Suprapubic skin (tissue), 4 donors: Measurements from ENCODE around the gene CAPN8. TPM values are rescaled to one million over a fixed set of nuclear protein-coding genes. Genes with fewer than 3 reads are reported as not detected.

Source experiments
- DNase-seq, 2 donors: peaks; one replicate each; pipeline ENCODE4 v3.0.0-alpha.2; 2019; ENCODE audit warnings: low spot score in 2 of 2
- H3K27ac ChIP-seq: fragments of 200-600 bp; sonication (generic); one replicate; pipeline ENCODE4 v1.5.1; 2019
- H3K27me3 ChIP-seq: fragments of 200-600 bp; sonication (generic); one replicate; pipeline ENCODE4 v1.5.1; 2019
- H3K36me3 ChIP-seq: fragments of 200-600 bp; sonication (generic); one replicate; pipeline ENCODE4 v1.5.1; 2019
- H3K4me1 ChIP-seq: fragments of 200-600 bp; sonication (generic); one replicate; pipeline ENCODE4 v1.5.1; 2019
- H3K4me3 ChIP-seq: fragments of 200-600 bp; sonication (generic); one replicate; pipeline ENCODE4 v1.5.1; 2019; ENCODE audit warnings: mild to moderate bottlenecking
- H3K9me3 ChIP-seq: fragments of 200-600 bp; sonication (generic); one replicate; pipeline ENCODE4 v1.5.1; 2019
- CTCF ChIP-seq, 2 donors: fragments of 200-600 bp in 1 of 2; fragments of 450-650 bp in 1 of 2; sonication (generic) in 1 of 2; IDR thresholded peaks; one replicate each; pipeline ENCODE4 v1.5.1; 2016 to 2019; ENCODE audit warnings: antibody characterized with exemption in 2 of 2, mild to moderate bottlenecking in 1 of 2, moderate library complexity in 1 of 2
- EP300 ChIP-seq: sonication (generic); formaldehyde crosslinking; IDR thresholded peaks from one replicate; pipeline ENCODE4 v1.6.1; 2017; ENCODE audit warnings: antibody characterized with exemption
- POLR2A ChIP-seq, 2 donors: fragments of 450-650 bp; IDR thresholded peaks; one replicate each; pipeline ENCODE4 v1.6.1; 2017; ENCODE audit warnings: antibody characterized with exemption in 2 of 2, mild to moderate bottlenecking in 2 of 2, moderate library complexity in 2 of 2
- POLR2AphosphoS5 ChIP-seq, 3 donors: sonication (generic); formaldehyde crosslinking; IDR thresholded peaks; one replicate each; pipeline ENCODE4 v1.6.1; 2017; ENCODE audit warnings: antibody characterized with exemption in 3 of 3
- WGBS: methylation state at CpG from one replicate; pipeline ENCODE4 v1.1.5; 2018; 5-methylcytosine and 5-hydroxymethylcytosine counted together
- total RNA-seq, 4 donors: library from RNA; depleted of rRNA; stranded (reverse); fragments of >200 nt; gene quantifications; one replicate each; pipeline ENCODE4 v1.1.0, GENCODE V29; 2016

The CAPN8 gene
- total RNA-seq, 4 donors from 2014 or later: 1.5 to 3.9 (median 2.7) TPM

GRCh38 chr1:223653431-223653830 is 12.1 kb downstream of the CAPN8 start:
- Histone ChIP-seq H3K4me1 (peaks cover 24% of the 10 kb centered on the region), H3K27me3 (no peaks in the 10 kb centered on the region), H3K4me3 (no peak overlapping the region), H3K9me3 (no peaks in the 10 kb centered on the region), H3K27ac (no peak overlapping the region), H3K36me3 (no peaks in the 10 kb centered on the region)
- WGBS: 91% methylated on average over 4 of the region's 4 CpGs
- no peak for DNase-seq
- TF ChIP-seq POLR2AphosphoS5 (IDR thresholded peaks at IDR 0.05) (no peak), POLR2A (IDR thresholded peaks at IDR 0.05) (no peak), EP300 (no peak), CTCF (IDR thresholded peaks at IDR 0.05) (no peak)

- Histone ChIP-seq H3K9me3 (no peaks in the 10 kb centered on the region), H3K4me3 (no peak overlapping the region), H3K27ac (no peak overlapping the region), H3K36me3 (no peaks in the 10 kb centered on the region), H3K4me1 (peaks cover 24% of the 10 kb centered on the region), H3K27me3 (no peaks in the 10 kb centered on the region)
- 88% methylated on average over 14 of the region's 14 CpGs for WGBS
- TF ChIP-seq POLR2AphosphoS5 (IDR thresholded peaks at IDR 0.05): no peak
- TF ChIP-seq CTCF (IDR thresholded peaks at IDR 0.05): no peak
- no peak for TF ChIP-seq POLR2A (IDR thresholded peaks at IDR 0.05)
- no peak for TF ChIP-seq EP300
- DNase-seq: no peak
Measured at GRCh38 chr1:223653015-223653414, 12.5 kb downstream of the CAPN8 start.

GRCh38 chr1:223652436-223652941 is 13.0 kb downstream of the CAPN8 start:
- TF ChIP-seq EP300 (no peak), POLR2A (IDR thresholded peaks at IDR 0.05) (no peak), CTCF (IDR thresholded peaks at IDR 0.05) (no peak), POLR2AphosphoS5 (IDR thresholded peaks at IDR 0.05) (no peak)
- Histone ChIP-seq H3K27ac (no peak overlapping the region), H3K27me3 (no peaks in the 10 kb centered on the region), H3K4me3 (no peak overlapping the region), H3K9me3 (no peaks in the 10 kb centered on the region), H3K4me1 (peaks cover 24% of the 10 kb centered on the region), H3K36me3 (no peaks in the 10 kb centered on the region)
- no peak for DNase-seq
- 41% methylated on average over 12 of the region's 12 CpGs for WGBS

GRCh38 chr1:223651291-223651991 is 14.1 kb downstream of the CAPN8 start:
- Histone ChIP-seq H3K4me1 (peaks cover 24% of the 10 kb centered on the region), H3K27ac (no peak overlapping the region), H3K4me3 (no peak overlapping the region)

More at GRCh38 chr1:223651291-223651991, 14.1 kb downstream of the CAPN8 start:
- H3K36me3 ChIP-seq: no peaks in the 10 kb centered on the region
- H3K27me3 ChIP-seq: no peaks in the 10 kb centered on the region
- TF ChIP-seq CTCF (IDR thresholded peaks at IDR 0.05) (no peak), EP300 (no peak), POLR2AphosphoS5 (IDR thresholded peaks at IDR 0.05) (no peak), POLR2A (IDR thresholded peaks at IDR 0.05) (no peak)
- 78% methylated on average over 8 of the region's 8 CpGs for WGBS
- H3K9me3 ChIP-seq: no peaks in the 10 kb centered on the region
- no peak for DNase-seq
